Uterus (tissue), 4 donors: ENCODE measurements around the gene ADK. TPM values are rescaled to one million over a fixed set of nuclear protein-coding genes. Genes with fewer than 3 reads are reported as not detected.

Experiments
- DNase-seq, 2 donors: peaks; one replicate each; pipeline ENCODE4 v3.0.0-alpha.2; 2019 to 2020
- H3K27ac ChIP-seq, 2 donors: fragments of 200-600 bp; sonication (generic); 1 replicate in 1 of 2; 2 replicates in 1 of 2; pipeline ENCODE4 v1.5.1; 2016 to 2018
- H3K27me3 ChIP-seq, 2 donors: fragments of 200-600 bp; sonication (generic); one replicate each; pipeline ENCODE4 v1.5.1; 2018 to 2019; ENCODE audit warnings: control low read depth in 1 of 2
- H3K36me3 ChIP-seq, 2 donors: fragments of 200-600 bp; sonication (generic); one replicate each; pipeline ENCODE4 v1.5.1; 2019; ENCODE audit warnings: control low read depth in 1 of 2
- H3K4me1 ChIP-seq, 2 donors: fragments of 200-600 bp; sonication (generic); one replicate each; pipeline ENCODE4 v1.5.1; 2018 to 2019; ENCODE audit warnings: control low read depth in 1 of 2
- H3K4me3 ChIP-seq, 2 donors: fragments of 200-600 bp; sonication (generic); 1 replicate in 1 of 2; 2 replicates in 1 of 2; pipeline ENCODE4 v1.5.1; 2018 to 2019; ENCODE audit warnings: mild to moderate bottlenecking in 1 of 2
- H3K9me3 ChIP-seq, 2 donors: fragments of 200-600 bp; sonication (generic); one replicate each; pipeline ENCODE4 v1.5.1; 2019; ENCODE audit warnings: control low read depth in 1 of 2
- CTCF ChIP-seq, 4 experiments: fragments of 200-600 bp in 2 of 4; fragments of 450-650 bp in 2 of 4; sonication (generic) in 2 of 4; IDR thresholded peaks; one replicate each; pipeline ENCODE4 v1.5.1; 2016 to 2019; ENCODE audit warnings: antibody characterized with exemption in 4 of 4, mild to moderate bottlenecking in 2 of 4, moderate library complexity in 1 of 4
- POLR2A ChIP-seq, 2 donors: fragments of 450-650 bp; IDR thresholded peaks; one replicate each; pipeline ENCODE4 v1.6.1; 2016; ENCODE audit warnings: antibody characterized with exemption in 2 of 2, mild to moderate bottlenecking in 1 of 2, moderate library complexity in 1 of 2
- intact Hi-C: fragments of 100-400 bp; cut with DNase I; formaldehyde crosslinking; loops from one replicate; pipeline ENCODE4 v1.15.1; 2023; ENCODE audit warnings: low total_unique reads
- total RNA-seq, 4 donors: library from RNA; depleted of rRNA in 3 of 4; stranded (reverse); fragments of >200 nt in 3 of 4; gene quantifications; one replicate each; pipeline versions ENCODE4 v1.1.0 to v1.2.4, GENCODE V29; 2014 to 2023
- donor health status: DM: yes; HTN: yes; CAD: no.

ADK gene
- total RNA-seq, 4 donors from 2014 or later, result 12.6 to 41.1 (median 19.0) TPM

GRCh38 chr10:74736029-74736428 is 585.0 kb downstream of the ADK start:
- H3K9me3 ChIP-seq, result no peaks in the 10 kb centered on the region
- no peaks in the 10 kb centered on the region for H3K36me3 ChIP-seq
- intact Hi-C loops, result no loop called here
- no peaks in the 10 kb centered on the region for H3K4me1 ChIP-seq
- H3K27ac ChIP-seq, result no peak overlapping the region
- no peak for DNase-seq
- no peaks in the 10 kb centered on the region for H3K27me3 ChIP-seq
- no peak overlapping the region for H3K4me3 ChIP-seq
- TF ChIP-seq POLR2A (IDR thresholded peaks at IDR 0.05) (no peak), CTCF (IDR thresholded peaks at IDR 0.05) (no peak)

- Histone ChIP-seq H3K27me3 (no peaks in the 10 kb centered on the region), H3K27ac (no peak overlapping the region), H3K36me3 (no peaks in the 10 kb centered on the region), H3K9me3 (no peaks in the 10 kb centered on the region), H3K4me1 (no peaks in the 10 kb centered on the region), H3K4me3 (no peak overlapping the region)
- DNase-seq, result no peak
- TF ChIP-seq CTCF (IDR thresholded peaks at IDR 0.05) (no peak), POLR2A (IDR thresholded peaks at IDR 0.05) (no peak)
- intact Hi-C loops, result no loop called here
These were observed 587.0 kb downstream of the ADK start for GRCh38 chr10:74738052-74738451.

- H3K27me3 ChIP-seq, result no peaks in the 10 kb centered on the region
- no peaks in the 10 kb centered on the region for H3K9me3 ChIP-seq
- H3K27ac ChIP-seq, result no peak overlapping the region
- intact Hi-C loops, result no loop called here
- no peaks in the 10 kb centered on the region for H3K36me3 ChIP-seq
- H3K4me3 ChIP-seq, result no peak overlapping the region
- no peak for TF ChIP-seq POLR2A (IDR thresholded peaks at IDR 0.05)
- TF ChIP-seq CTCF (IDR thresholded peaks at IDR 0.05), result no peak
- no peak for DNase-seq
- H3K4me1 ChIP-seq, result no peaks in the 10 kb centered on the region
These were observed 587.5 kb downstream of the ADK start for GRCh38 chr10:74738542-74738941.

- Histone ChIP-seq H3K4me3 (no peak overlapping the region), H3K9me3 (no peaks in the 10 kb centered on the region), H3K4me1 (no peaks in the 10 kb centered on the region), H3K27me3 (no peaks in the 10 kb centered on the region), H3K27ac (no peak overlapping the region), H3K36me3 (no peaks in the 10 kb centered on the region)
- DNase-seq, result no peak
- TF ChIP-seq POLR2A (IDR thresholded peaks at IDR 0.05) (no peak), CTCF (IDR thresholded peaks at IDR 0.05) (peak in 1 of 4 experiments; percentile 8)
- intact Hi-C loops, result no loop called here
These were observed 588.1 kb downstream of the ADK start for GRCh38 chr10:74738985-74739567.

GRCh38 chr10:74743401-74743800 is 592.4 kb downstream of the ADK start:
- Histone ChIP-seq H3K36me3 (no peaks in the 10 kb centered on the region), H3K27me3 (no peaks in the 10 kb centered on the region), H3K4me1 (no peaks in the 10 kb centered on the region), H3K4me3 (no peak overlapping the region), H3K27ac (no peak overlapping the region), H3K9me3 (no peaks in the 10 kb centered on the region)
- DNase-seq, result no peak
- intact Hi-C loops, result no loop called here
- TF ChIP-seq POLR2A (IDR thresholded peaks at IDR 0.05) (no peak), CTCF (IDR thresholded peaks at IDR 0.05) (no peak)
